HL-60 (cell line): ENCODE measurements around the gene RAB12.

Source experiments
- CTCF ChIP-seq: IDR thresholded peaks from one replicate; pipeline ENCODE4 v1.5.1; 2011; ENCODE audit warnings: low read length, control low read depth, inconsistent platforms; ENCODE audit not compliant: insufficient read depth
- GABPA ChIP-seq: IDR thresholded peaks from 2 replicates; pipeline ENCODE4 v1.6.1; 2012; ENCODE audit warnings: low read depth
- POLR2AphosphoS5 ChIP-seq: IDR thresholded peaks from 2 replicates; pipeline ENCODE4 v1.6.1; 2012; ENCODE audit warnings: low read depth
- SPI1 ChIP-seq: IDR thresholded peaks from 2 replicates; pipeline ENCODE4 v1.6.1; 2012; ENCODE audit warnings: low read depth, mild to moderate bottlenecking, borderline replicate concordance
- TF ChIP-seq, protein P1 (sequence below): IDR thresholded peaks from 2 replicates; pipeline ENCODE4 v1.6.1; 2012; ENCODE audit warnings: low read depth; ENCODE audit not compliant: insufficient replicate concordance

DNA sequence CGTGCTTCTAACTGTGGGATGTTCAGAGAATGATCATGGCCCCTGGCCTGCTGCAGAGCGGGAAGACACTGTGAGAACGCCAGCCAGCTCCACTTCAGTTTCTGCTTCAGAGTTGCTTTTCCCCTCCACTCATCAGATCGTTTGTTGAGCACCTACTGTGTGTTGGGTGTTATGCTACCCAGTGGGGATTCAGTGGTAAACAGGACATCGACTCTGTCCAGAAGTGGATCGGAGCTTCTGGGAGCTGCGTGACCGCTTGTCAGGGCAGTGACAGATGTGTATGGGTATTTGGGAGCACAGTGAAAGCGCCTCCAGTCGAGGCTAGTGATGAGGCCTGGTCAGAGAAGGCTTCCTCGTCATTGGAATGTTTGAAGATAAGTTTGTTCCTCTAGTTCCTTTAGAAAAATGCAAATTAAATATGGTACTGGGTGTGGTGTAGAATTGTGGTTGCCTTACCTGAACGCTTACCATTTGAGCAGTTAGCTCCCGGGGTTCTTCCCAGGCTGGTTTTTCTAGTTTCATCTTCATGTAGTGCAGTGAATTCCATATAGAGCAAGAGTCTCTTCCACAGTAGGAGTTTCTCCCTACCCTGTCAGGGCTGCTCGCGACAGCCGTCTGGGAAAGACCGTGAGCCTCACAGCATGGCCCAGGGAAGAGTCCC lies 2.8 kb downstream of the RAB12 start:
- TF ChIP-seq CTCF (no peak), GABPA (no peak), POLR2AphosphoS5 (no peak; the same call in 1 of the 2 replicates), SPI1 (no peak)
- TF ChIP-seq, protein P1, sequence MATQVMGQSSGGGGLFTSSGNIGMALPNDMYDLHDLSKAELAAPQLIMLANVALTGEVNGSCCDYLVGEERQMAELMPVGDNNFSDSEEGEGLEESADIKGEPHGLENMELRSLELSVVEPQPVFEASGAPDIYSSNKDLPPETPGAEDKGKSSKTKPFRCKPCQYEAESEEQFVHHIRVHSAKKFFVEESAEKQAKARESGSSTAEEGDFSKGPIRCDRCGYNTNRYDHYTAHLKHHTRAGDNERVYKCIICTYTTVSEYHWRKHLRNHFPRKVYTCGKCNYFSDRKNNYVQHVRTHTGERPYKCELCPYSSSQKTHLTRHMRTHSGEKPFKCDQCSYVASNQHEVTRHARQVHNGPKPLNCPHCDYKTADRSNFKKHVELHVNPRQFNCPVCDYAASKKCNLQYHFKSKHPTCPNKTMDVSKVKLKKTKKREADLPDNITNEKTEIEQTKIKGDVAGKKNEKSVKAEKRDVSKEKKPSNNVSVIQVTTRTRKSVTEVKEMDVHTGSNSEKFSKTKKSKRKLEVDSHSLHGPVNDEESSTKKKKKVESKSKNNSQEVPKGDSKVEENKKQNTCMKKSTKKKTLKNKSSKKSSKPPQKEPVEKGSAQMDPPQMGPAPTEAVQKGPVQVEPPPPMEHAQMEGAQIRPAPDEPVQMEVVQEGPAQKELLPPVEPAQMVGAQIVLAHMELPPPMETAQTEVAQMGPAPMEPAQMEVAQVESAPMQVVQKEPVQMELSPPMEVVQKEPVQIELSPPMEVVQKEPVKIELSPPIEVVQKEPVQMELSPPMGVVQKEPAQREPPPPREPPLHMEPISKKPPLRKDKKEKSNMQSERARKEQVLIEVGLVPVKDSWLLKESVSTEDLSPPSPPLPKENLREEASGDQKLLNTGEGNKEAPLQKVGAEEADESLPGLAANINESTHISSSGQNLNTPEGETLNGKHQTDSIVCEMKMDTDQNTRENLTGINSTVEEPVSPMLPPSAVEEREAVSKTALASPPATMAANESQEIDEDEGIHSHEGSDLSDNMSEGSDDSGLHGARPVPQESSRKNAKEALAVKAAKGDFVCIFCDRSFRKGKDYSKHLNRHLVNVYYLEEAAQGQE, result no peak
